Peyer's patch (tissue), 4 donors: Measurements from ENCODE around the gene FGD3. TPM values are rescaled to one million over a fixed set of nuclear protein-coding genes. Genes with fewer than 3 reads are reported as not detected.

Experiments used
- DNase-seq, 3 donors: peaks; one replicate each; pipeline ENCODE4 v3.0.0-alpha.2; 2017 to 2019
- H3K27ac ChIP-seq, 4 donors: fragments of 200-600 bp; sonication (generic); one replicate each; pipeline ENCODE4 v1.5.1; 2016 to 2019
- H3K27me3 ChIP-seq, 2 donors: fragments of 200-600 bp; sonication (generic); one replicate each; pipeline ENCODE4 v1.5.1; 2019
- H3K36me3 ChIP-seq, 3 donors: fragments of 200-600 bp; sonication (generic); one replicate each; pipeline ENCODE4 v1.5.1; 2016 to 2019
- H3K4me1 ChIP-seq, 4 donors: fragments of 200-600 bp; sonication (generic); one replicate each; pipeline ENCODE4 v1.5.1; 2016 to 2019
- H3K4me3 ChIP-seq, 4 donors: fragments of 200-600 bp; sonication (generic); 1 replicate in 3 of 4; 2 replicates in 1 of 4; pipeline ENCODE4 v1.5.1; 2016 to 2019; ENCODE audit warnings: mild to moderate bottlenecking in 1 of 4
- H3K9me3 ChIP-seq, 4 donors: fragments of 200-600 bp; sonication (generic); one replicate each; pipeline ENCODE4 v1.5.1; 2016 to 2019; ENCODE audit warnings: mild to moderate bottlenecking in 1 of 4
- CTCF ChIP-seq, 6 experiments: fragments of 450-650 bp in 4 of 6; fragments of 200-600 bp in 2 of 6; sonication (generic) in 1 of 6; IDR thresholded peaks; one replicate each; pipeline ENCODE4 v1.5.1; 2017 to 2019; ENCODE audit warnings: antibody characterized with exemption in 6 of 6, mild to moderate bottlenecking in 3 of 6, moderate library complexity in 1 of 6
- POLR2A ChIP-seq, 2 donors: fragments of 450-650 bp; IDR thresholded peaks; one replicate each; pipeline ENCODE4 v1.5.1; 2017; ENCODE audit warnings: antibody characterized with exemption in 2 of 2, mild to moderate bottlenecking in 2 of 2, moderate library complexity in 2 of 2
- total RNA-seq, 4 donors: library from RNA; depleted of rRNA; stranded (reverse); fragments of >200 nt; gene quantifications; one replicate each; pipeline ENCODE4 v1.1.0, GENCODE V29; 2016

Gene FGD3
- total RNA-seq, 4 donors from 2014 or later = 4.6 to 48.7 (median 7.8) TPM

- no peaks in the 10 kb centered on the region for H3K9me3 ChIP-seq
Observed at GRCh38 chr9:93072383-93072795, 125.1 kb downstream of the FGD3 start.

DNA sequence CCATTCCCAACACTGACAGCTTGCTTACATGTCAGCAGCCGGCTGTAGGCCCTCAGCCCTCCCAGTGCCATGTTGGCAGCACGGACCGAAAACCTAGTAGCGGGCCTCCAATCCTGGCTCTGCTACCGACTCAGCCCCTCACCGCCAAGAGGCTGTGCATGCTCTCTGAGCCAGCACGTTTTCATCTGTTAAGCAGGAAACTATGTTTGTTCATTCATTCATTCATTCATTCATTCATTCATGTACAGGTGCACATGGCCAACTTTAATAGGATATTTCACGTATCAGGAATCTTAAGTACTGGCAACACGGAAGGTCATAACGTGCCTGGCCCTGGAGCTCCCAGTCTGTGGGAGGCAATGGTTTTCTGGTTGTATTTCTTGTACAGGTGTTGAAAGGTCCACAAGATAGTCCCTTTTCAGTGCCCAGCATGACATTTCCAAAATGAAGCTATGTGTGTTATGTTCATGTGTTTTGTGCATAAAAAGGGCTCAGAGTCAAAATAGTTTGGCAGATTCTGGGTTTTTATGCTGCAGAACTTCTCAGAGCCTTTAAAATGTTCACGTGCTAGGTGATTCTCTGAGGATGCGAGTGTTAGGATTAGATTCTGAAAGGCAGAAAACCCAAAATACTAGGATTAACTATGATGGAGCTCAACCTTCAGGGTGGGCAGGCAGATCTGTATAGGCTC lies 128.9 kb downstream of the FGD3 start:
- DNase-seq = no peak
- H3K36me3 ChIP-seq = no peaks in the 10 kb centered on the region
- H3K4me3 ChIP-seq = no peak overlapping the region
- H3K9me3 ChIP-seq = no peaks in the 10 kb centered on the region
- H3K4me1 ChIP-seq = peaks cover 0 to 12% (median 0%) of the 10 kb centered on the region in 4 donors
- H3K27ac ChIP-seq = no peak overlapping the region
- no peaks in the 10 kb centered on the region for H3K27me3 ChIP-seq
- no peak for TF ChIP-seq POLR2A (IDR thresholded peaks at IDR 0.05)
- no peak for TF ChIP-seq CTCF (IDR thresholded peaks at IDR 0.05)

More at GRCh38 chr9:93072383-93072795, 125.1 kb downstream of the FGD3 start:
- H3K4me3 ChIP-seq = no peak overlapping the region
- TF ChIP-seq POLR2A (IDR thresholded peaks at IDR 0.05) (no peak), CTCF (IDR thresholded peaks at IDR 0.05) (no peak)
- no peaks in the 10 kb centered on the region for H3K27me3 ChIP-seq
- no peaks in the 10 kb centered on the region for H3K36me3 ChIP-seq
- DNase-seq = peak in 1 of 3 donors; percentile 53
- H3K27ac ChIP-seq = peak overlapping the region in 2 of 4 donors; percentile 17 to 19
- peaks cover 0 to 12% (median 0%) of the 10 kb centered on the region in 4 donors for H3K4me1 ChIP-seq

DNA sequence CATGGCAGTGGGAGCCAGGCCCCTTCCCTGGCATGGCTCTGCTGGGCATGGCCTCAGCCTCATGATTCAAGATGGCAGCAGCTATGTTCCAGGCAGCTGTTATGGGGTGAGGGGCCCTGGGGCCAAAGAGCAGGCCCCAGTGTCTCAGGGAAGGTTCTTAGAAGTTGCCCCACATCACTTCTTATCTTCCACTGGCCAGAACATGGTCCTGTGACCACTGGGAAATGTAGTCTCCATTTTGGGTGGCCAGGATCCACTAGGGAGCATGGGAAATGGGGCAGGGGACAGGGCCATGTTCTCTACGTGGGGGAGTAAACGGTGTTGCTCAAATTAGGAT lies 129.4 kb downstream of the FGD3 start:
- peaks cover 0 to 12% (median 0%) of the 10 kb centered on the region in 4 donors for H3K4me1 ChIP-seq
- H3K9me3 ChIP-seq = no peaks in the 10 kb centered on the region
- no peaks in the 10 kb centered on the region for H3K36me3 ChIP-seq
- no peak for DNase-seq
- no peak for TF ChIP-seq CTCF (IDR thresholded peaks at IDR 0.05)
- TF ChIP-seq POLR2A (IDR thresholded peaks at IDR 0.05) = no peak
- no peak overlapping the region for H3K27ac ChIP-seq
- no peak overlapping the region for H3K4me3 ChIP-seq
- H3K27me3 ChIP-seq = no peaks in the 10 kb centered on the region

GRCh38 chr9:93077367-93077766 lies 130.0 kb downstream of the FGD3 start:
- peaks cover 0 to 7% (median 0%) of the 10 kb centered on the region in 4 donors for H3K4me1 ChIP-seq
- DNase-seq = peak in 1 of 3 donors; percentile 3
- H3K4me3 ChIP-seq = no peak overlapping the region
- no peak for TF ChIP-seq CTCF (IDR thresholded peaks at IDR 0.05)
- TF ChIP-seq POLR2A (IDR thresholded peaks at IDR 0.05) = no peak
- H3K36me3 ChIP-seq = no peaks in the 10 kb centered on the region
- no peak overlapping the region for H3K27ac ChIP-seq
- H3K27me3 ChIP-seq = no peaks in the 10 kb centered on the region
- no peaks in the 10 kb centered on the region for H3K9me3 ChIP-seq

- DNase-seq = peak in 1 of 3 donors; percentile 27
Observed at GRCh38 chr9:93077811-93078210, 130.5 kb downstream of the FGD3 start.

More at GRCh38 chr9:93077811-93078210, 130.5 kb downstream of the FGD3 start:
- H3K9me3 ChIP-seq = no peaks in the 10 kb centered on the region
- no peaks in the 10 kb centered on the region for H3K36me3 ChIP-seq
- H3K27ac ChIP-seq = no peak overlapping the region
- no peaks in the 10 kb centered on the region for H3K27me3 ChIP-seq
- TF ChIP-seq POLR2A (IDR thresholded peaks at IDR 0.05) = no peak
- TF ChIP-seq CTCF (IDR thresholded peaks at IDR 0.05) = no peak
- peaks cover 0 to 3% (median 0%) of the 10 kb centered on the region in 4 donors for H3K4me1 ChIP-seq
- H3K4me3 ChIP-seq = no peak overlapping the region
